SK-N-MC (cell line): ENCODE results near the gene LENG9.

Experiments used
- EZH2 ChIP-seq: fragments of 200-600 bp; sonication (generic); IDR thresholded peaks from one replicate; pipeline ENCODE4 v1.6.1; 2017; ENCODE audit warnings: antibody characterized with exemption
- POLR2AphosphoS5 ChIP-seq: IDR thresholded peaks from 2 replicates; pipeline ENCODE4 v1.6.1; 2012; ENCODE audit warnings: mild to moderate bottlenecking, low read depth, low read length, borderline replicate concordance

DNA sequence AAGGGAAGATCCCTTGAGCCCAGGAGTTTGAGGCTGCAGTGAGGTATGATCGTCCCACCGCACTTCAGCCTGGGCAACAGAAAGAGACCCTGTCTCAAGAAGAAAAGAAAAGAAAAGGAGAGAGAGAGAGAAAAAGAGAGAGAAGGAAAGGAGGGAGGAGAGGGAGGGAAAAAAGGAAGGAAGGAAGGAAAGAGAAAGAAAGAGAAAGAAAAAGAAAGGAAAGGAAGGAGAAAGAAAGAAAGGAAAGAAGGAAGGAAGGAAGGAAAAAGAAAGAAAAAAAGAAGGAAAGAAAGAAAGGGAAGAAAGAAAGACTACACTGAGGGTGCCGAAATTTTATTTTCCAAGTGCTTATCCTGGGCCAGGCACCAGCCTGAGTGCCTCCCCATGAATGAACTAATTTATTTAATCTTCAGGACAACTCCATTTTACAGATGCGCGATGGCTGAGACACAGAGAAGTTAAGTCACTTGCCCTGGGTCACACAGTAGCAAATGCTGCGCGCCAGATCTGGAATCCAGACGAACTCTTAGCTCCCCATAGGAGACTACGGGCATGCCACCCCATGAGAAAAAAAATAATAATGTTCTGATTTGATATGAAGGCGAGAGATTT lies 6.8 kb upstream of the LENG9 start:
- TF ChIP-seq POLR2AphosphoS5 (no peak), EZH2 (no peak)
